NCI-H128 (cell line): ENCODE results near the gene TXK.

Experiments
- DNase-seq: peaks from one replicate; lab custom pipeline; 2025; ENCODE audit not compliant: unreplicated experiment; lab: John Stamatoyannopoulos, UW

TXK gene

DNA sequence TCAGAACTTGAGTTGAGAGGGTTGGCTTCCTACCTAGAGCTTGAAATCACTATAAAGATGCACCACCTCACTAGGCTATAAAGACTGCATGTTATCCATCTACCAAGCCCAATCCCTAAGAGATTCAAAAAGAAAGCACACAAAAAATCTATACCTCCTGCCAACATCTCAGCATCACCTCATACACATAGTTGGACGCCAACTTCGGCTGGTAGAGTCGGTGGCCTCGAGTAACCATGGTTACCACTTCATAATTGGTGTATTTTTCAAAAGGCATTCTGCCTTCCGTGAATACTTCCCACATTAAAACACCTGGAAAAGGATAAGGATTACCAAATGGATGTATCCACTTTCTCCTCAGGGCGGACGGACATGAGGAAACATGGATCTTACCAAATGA is 4.5 kb upstream of the TXK start:
- DNase-seq: no peak

DNA sequence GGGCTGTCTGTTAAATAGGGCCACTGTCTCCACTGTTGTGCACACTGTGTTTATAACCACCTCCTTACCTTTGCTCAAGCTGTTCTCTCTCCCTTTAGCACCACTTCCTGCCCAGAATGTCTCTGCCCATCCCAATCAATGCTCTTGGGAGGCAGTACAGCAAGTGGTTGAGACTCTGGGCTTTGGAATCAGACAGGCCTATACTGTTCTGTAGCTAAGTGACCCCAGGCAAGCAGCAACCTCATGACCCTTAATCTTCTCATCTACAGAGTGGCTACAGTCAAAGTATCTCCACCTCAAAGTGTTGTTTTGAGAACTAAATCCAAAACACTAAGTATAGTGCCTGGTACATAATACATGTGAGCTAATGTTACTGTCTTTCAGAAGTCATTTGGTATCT is 3.8 kb upstream of the TXK start:
- DNase-seq: no peak

DNA sequence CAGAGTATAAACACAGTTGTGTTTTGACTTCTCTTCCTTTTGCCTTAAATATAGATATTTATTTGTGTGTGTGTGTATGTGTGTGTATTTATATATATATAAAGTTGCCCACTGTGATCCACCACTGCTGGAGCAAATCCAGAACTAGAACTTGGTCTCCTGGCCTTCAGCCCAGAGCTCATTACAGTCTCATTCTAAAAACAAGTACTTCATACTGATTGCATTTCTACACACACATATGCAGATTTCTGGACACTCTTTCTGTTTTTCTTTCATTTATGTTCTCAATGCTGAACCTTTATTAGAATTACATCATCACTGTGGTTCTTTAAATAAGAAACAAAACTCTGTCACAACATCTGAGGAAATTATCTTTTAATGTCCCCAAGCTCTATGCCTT is 381 bp downstream of the TXK start:
- DNase-seq: no peak

DNA sequence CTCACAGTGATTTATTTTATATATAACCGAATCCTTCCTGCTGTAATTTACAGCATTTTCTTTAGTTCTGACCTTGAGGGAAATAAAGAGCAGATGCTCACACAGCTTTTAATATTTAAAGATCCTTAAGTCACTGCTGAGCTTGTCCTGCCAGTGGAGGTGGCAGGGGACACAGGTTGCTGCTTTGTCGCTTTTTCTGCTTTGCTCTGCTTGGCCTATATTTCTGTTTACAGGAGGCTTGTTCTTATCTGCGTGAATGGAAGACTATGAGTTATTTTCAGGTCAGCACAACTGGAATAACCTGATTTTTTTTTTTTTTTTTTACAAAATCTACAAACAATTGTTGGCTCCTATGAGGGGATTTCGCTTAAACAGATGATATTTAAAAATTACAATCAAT is 2.3 kb downstream of the TXK start:
- DNase-seq: no peak

DNA sequence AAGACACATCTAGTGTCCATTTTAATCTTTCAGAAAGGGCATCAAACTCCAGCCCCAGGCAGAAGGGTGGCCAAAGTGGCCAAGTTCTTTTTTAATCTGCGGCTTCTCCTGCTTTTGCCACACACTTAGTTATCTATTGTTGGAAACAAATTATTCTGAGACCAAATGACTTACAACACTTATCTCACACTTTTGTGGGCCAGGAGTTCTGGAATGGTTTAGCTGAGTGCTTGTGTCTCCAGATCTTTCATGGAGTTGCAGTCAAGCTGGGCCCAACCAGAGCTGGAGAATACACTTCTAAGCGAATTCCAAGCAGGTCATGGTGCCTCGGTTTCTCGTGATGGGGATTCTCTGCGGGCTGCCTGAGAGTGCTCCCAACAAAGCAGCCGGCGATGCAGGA is 4.0 kb downstream of the TXK start:
- no peak for DNase-seq

DNA sequence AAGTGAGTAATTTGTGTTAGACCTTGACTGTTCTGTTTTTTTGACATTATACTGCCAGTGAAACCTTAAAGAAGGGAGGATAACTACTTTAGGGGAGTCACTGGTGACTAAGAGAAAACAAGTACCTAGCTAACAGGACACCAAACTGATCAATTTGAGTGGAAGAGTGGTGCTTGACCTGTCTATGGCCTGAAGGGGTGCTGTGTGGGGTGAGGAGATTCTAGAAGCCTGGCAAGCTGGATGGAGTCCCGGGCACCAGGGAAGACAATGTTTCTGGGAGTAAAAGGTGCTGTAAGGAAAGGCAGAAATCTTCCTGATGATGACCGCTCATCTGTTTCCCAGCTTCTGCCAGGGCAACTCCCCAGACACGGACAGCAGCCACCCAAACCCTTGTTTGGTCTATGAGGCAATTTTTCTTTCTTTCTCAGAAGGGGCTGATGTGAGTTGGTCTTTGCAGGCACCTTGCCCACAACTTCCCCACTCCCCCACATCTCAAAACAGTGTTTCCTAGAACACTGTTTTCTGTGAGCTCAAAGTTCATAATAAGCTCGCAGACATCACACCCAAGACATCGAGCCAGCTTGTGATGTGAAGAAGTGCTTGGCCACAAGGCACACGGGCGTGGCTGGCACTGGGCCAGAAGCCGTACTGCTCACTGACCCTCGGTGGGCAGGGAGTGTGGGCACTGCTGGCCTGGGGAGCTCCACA is 4.6 kb downstream of the TXK start:
- DNase-seq: no peak

DNA sequence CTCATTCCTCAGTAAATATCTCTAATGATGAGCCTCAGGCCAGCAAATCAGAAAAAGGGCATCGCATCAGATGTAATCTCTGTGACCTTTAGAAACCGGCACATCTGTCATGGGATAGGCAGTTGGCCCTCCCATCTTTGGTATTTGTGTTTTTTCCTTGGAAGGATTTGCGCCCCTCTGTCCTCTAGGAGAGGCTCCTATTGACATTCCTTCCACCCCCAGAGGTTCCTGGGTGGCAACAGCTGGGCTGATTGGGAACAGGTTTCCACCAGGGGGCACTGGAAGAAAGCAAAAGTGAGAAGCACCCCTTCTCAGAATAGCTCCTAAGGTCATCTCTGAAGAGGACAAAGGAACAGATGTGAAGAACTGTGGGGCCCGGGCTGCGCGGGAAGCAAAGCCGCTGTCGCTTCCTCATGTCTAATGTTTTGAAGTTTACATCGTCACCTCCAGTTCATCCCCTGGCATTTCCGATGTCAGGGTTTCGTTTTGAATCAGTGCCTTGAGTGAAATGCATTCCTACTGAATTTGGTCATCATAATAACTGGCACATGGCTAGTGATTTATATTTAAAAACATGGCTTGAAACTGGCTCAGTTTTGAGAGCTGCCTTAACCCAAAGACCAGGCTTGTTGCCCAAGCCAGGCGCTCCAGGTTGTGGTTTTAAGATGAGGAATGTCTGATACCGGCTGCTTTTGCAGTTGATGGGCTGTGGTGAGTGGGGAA is 6.2 kb downstream of the TXK start:
- DNase-seq: peak; percentile 2

DNA sequence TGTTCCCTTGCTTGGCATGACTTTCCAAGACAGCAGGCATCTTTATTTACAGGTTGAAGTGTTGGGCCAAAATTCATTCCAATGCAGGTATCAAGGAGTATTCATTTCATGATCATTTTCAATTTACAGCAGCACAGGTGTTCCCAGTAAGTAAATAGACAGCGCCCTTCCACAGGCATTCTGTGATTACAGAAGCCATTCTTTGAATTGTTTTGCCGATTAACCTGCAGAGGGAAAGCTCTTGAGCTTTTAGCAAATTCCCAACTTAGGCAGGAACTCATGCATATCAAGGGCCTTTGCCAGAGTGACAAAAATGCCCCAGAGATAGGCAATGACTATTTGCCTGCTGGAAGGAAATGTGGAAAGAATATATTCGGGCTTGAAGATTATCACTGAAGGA is 6.8 kb downstream of the TXK start:
- DNase-seq: no peak

DNA sequence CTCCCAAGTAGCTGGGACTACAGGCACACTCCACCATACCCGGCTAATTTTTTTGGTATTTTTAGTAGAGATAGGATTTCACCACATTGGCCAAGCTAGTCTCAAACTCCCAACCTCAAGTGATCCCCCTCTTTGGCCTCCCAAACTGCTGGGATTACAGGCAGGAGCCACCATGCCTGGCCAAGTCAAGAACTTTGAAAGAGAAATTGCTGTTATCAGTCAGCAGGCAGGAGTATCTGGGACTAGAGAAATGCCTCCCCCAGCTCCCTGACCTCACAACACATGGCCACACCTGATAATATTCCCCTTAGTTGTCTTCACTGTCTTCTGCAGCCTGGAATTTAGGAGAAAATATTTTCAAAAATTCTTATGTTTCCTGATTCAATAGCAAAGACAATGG is 7.4 kb downstream of the TXK start:
- no peak for DNase-seq

DNA sequence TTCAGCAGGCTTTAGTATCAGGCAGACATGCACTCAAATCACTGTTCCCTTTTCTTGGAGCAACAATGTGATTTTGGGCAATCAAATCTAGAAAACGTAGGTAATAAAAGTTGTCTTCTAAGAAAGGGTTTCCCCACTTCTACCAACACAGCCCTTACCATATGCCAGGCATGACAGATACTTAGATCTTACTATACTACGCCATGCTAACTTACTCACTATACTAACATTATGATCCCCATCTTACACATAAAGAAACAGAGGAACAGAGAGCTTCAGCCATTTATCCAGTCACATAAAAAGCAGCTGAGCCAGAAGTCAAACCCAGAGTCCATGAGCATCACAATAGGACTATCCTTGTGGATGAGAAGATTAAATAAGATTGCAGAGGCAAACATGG is 9.2 kb downstream of the TXK start:
- DNase-seq: no peak

DNA sequence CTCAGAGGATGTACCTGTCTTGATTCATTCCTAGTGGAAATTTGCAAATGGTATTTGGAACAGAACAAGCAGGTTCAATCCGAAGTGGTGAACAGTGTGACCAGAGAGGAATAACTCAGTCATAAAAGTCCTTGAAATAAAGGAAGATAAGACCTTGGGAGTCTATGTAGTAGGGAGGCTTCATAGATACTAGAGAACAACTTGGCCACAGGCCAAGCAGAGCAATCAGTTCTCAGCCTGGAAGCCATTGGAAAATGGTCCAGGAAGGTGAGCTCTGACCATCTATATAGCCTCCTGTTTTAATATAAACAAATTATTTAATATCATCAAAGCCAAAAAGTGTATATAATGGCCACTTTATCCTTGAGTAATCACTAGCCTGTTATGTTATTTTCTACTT is 11.3 kb downstream of the TXK start:
- DNase-seq: no peak

DNA sequence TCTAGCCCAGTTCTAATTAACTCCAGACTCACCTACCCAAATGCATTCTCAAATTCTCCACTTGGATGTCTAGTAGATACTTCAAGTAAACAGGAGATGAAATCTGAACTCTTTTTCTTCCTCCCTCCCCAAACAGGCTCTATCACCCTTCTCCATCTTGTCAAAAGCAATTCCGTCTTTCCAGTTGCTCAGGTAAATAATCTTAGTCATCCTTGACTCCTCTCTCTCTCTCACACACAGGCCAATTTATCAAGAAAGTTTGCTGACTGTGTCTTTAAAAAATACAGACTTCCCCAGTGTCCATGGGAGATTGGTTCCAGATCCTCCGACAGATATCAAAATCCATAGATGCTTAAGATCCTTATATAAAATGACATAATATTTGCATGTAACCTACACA is 12.9 kb downstream of the TXK start:
- DNase-seq: no peak

DNA sequence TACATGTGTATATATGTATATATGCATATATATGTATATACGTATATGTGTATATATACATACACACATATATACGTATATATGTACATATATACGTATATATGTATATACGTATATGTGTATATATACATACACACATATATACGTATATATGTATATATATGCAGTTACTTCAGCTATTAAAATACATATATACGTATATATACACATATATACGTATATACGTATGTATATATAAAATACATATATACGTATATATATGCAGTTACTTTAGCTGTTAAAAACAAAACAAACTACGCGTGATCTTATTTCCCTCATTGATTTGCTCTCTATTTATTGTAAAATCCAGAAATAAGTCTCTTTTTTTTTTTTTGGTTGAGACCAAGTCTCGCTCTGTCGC is 13.9 kb downstream of the TXK start:
- DNase-seq: no peak

DNA sequence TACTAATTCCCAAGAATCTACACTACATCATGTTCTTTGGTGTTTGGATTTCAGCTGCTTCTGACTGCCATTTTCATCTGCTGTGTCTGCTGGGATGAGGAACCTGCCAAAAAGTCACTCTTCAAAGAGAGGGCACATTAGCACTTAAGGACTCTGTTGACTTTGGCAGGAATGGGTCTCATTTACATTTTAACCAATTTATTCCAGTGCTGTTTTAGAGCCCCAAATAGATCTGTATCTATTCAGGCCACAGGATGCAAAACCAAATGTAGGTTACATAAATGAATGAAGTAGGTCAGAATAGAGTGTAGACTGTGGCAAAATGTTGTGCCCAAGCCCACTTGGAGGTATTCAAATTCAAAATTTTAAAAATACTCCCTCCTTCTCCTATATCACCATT is 14.4 kb downstream of the TXK start:
- no peak for DNase-seq

DNA sequence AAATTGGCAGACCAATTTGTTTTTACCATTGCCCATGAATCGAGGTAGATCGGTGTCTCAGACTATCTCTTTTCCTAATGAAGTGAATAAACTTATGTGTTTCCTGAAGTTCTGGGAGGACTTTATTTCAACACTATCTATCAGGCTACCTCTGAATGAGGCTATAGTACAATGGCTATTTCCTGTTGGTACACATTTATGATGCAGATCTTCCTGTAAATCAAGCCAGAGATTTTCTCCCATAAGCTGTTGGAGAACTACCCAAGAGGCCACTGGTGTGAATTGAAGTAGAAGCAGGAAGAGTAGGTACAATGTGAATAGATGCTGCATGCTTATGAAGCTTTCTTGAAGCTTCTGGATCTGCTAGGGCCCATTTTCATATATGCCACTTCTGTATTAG is 16.0 kb downstream of the TXK start:
- DNase-seq: no peak

DNA sequence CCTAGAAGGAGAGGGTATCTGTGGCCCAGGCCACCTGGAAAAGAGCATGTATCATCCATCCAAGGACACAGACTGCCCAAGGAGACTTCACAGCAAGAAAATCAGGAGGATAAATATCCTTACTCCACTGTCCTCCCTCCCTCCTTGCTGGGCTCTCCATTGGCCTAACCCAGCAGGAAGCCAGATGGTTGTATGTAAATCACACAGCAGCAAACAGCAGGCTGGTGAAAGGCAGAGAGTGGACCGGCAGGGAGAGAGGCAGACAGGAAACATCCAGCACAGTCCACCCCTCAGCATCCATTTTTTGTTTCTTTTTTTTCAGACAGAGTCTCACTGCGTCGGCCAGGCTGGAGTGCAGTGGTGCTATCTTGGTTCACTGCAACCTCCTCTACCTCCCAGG is 17.5 kb downstream of the TXK start:
- DNase-seq: no peak

DNA sequence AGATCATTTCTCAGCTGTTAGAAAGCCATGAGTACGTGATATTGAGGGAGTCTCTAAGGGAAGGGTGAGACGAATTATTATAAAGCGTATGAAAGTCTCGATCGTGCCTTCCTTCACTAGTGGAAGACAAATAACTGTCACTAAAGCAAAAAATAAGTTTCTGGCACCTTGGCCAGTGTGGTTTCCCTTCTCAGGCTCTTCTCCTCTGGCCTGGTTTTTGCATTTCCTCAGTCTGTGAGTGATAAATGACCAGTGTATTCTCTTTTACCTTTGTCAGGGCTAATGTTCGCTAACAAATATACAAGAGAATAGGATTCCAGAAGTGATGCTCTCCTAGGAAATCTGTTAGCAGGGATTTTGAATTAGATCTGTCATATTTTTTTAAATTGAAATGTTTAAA is 19.6 kb downstream of the TXK start:
- DNase-seq: no peak

DNA sequence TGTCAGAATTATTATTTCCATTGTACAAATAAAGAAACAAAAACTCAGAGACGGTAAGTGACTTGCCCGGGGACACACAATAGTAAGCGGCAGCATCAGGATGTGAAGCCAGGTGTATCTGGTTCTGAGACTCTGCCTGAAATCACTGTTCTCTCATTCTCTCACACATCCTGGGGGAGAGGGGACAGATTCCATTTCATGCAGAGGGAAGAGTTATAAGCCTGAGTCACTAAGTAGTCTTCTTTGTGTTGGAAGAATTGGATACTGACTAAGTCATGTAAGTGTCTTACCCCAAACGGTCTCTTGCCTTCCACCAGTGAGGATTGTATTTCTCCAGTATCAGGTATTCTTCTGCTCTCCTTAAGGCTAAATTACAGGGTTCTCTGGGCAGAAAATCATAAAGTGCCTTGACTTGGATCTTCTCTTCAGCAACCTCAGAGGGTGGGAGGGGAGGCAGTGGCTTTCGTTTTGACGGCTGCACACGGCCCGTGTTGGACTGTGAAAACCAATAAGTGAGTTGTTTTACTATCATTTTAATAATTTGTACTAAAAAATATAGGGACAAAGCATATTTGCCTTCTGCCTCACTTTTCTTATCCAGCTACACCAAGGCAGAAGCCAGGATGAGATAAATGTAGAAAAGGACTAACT is 21.9 kb downstream of the TXK start:
- no peak for DNase-seq

DNA sequence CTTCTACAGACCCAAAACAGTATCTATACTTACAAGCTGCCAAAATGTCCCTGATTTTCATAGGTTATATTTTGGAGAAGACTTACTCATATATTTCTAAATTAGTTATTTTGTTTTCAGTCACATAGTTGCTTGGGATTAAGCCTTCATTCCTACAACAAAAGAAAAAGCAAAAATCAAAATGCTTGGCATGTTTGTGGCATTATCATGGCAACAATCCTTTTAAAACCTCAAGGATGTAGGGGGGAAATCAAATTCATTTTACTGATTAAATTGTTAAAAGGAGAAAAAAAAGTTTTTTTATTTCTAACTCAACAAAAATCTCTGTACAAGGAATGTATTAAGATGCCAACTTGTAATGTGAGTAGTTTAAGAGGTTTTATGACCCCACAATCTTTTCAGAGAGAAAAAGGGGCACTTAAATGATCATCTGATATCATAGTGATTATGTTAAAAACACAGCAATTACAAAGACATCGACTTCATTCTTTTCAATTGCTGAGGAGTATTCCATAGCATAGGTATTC is 23.5 kb downstream of the TXK start:
- DNase-seq: no peak

DNA sequence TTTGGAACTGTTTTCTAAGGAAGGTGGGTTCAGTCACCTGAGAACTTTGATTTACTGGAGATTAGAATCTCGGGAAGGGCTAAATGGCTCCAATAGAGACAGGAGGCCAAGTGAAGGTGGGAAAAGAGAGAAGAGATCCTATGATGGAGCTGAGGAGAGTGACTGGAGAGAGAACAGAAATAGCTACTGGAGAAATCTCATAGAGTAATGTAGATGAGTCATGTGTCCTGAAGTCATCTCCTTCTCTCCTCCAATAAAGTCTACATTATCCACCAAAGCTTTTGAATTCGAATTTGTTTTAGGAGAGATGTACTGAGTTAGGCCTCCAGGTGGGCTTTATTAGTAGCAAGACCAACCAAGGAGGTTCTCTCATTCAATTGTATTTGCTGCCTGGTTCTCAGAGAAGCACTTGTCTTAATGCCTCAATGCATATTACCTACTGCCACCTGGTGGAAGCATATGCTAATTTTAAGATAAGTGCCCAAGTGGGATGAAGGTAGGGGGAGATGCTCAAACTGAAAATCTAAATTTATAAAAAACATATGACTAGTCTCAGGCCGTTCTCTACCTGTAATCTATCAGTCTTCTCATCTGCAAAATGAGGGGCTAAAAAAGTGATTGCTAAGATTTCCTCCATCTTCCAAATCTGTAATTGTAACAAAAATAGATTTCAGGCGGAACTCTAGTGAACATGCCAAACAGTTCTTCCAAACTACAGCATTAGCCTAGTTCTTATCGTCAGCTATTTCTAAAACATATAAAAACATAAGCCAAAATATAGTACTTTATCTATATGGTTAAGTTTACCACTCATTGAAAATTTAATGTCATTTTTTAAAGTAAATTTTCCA is 24.4 kb downstream of the TXK start:
- DNase-seq: no peak

DNA sequence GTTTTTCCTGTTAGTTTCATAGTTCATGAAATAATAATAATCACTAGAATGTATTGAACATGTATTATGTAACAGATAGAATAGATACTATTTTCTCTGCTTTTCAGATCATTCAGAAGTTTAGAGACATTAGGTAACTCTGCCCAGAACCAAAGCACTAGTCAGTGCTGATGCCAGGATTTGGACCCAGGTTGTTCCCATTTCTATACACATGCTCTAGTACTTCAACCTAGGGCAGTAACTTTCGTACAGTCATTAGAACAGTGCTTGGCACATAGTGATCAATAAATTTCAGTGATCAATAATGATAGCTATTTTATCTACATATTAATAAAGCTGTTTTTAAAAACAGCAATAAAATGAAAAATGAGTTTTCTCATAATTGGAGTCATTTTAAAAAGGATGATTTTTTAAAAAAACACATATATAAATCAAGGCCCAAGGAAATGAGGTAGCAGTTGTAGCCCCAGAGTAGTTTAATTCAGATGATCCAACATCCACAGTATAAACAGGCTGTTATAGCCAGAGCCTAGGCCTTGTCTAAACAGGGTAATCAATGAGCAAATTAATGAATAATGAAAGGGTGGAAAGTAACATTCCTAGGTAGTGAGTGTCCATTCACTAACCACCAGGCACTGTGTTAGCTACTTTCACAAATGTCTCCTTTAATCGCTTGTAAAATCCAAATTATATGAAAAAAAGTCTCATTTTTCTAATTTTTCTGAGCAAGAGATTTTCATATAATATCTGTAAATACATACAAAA is 25.6 kb downstream of the TXK start:
- no peak for DNase-seq
